H1 (cell line): ENCODE results near the gene DNAAF5. TPM values are rescaled to one million over a fixed set of nuclear protein-coding genes. Genes with fewer than 3 reads are reported as not detected.

Experiments used
- CTCF ChIA-PET: fragments of 300-600 bp; sonication (Branson Sonifier 250); formaldehyde crosslinking; loops from one replicate; lab custom pipeline; 2021; ENCODE audit not compliant: partially characterized antibody; lab: Charles Lee
- POLR2A ChIA-PET: fragments of 300-600 bp; sonication (Branson Sonifier 250); formaldehyde crosslinking; loops from one replicate; lab custom pipeline; 2021; ENCODE audit warnings: inconsistent platforms; ENCODE audit not compliant: partially characterized antibody; lab: Charles Lee
- DNase-seq, 2 experiments: peaks; one replicate each; pipeline versions ENCODE4 v3.0.0 to v3.0.0-alpha.2; 2010 to 2022; ENCODE audit warnings: low spot score in 2 of 2, low read depth in 1 of 2, mixed read lengths in 1 of 2
- FAIRE-seq: peaks from 2 replicates; lab custom pipeline; 2011; peaks lifted over from hg19 to GRCh38; lab: Jason Lieb, UNC
- H2AFZ ChIP-seq: 2 replicates; pipeline ENCODE4 v1.8.1; 2012; ENCODE audit warnings: low read length, inconsistent platforms
- H2AK5ac ChIP-seq: 2 replicates; pipeline ENCODE4 v1.6.1; 2013; ENCODE audit warnings: low read depth, low read length
- H2BK120ac ChIP-seq: replicated peaks from 2 replicates; pipeline ENCODE3; 2013; ENCODE audit warnings: low read depth, low read length, inconsistent platforms
- H2BK12ac ChIP-seq: 2 replicates; pipeline ENCODE4 v1.6.1; 2013; ENCODE audit warnings: low read depth, low read length
- H2BK15ac ChIP-seq: 2 replicates; pipeline ENCODE4 v1.6.1; 2013; ENCODE audit warnings: low read length
- H2BK20ac ChIP-seq: 2 replicates; pipeline ENCODE4 v1.6.1; 2013; ENCODE audit warnings: low read length
- H2BK5ac ChIP-seq: 2 replicates; pipeline ENCODE4 v1.6.1; 2013; ENCODE audit warnings: low read depth, low read length
- H3K14ac ChIP-seq: 2 replicates; pipeline ENCODE4 v1.6.1; 2013; ENCODE audit warnings: inconsistent platforms; ENCODE audit not compliant: insufficient read length
- H3K18ac ChIP-seq: 2 replicates; pipeline ENCODE4 v1.6.1; 2013; ENCODE audit warnings: low read length; ENCODE audit errors: extremely low read depth
- H3K23ac ChIP-seq: 2 replicates; pipeline ENCODE4 v1.6.1; 2013; ENCODE audit warnings: inconsistent platforms; ENCODE audit not compliant: insufficient read length
- H3K23me2 ChIP-seq: 2 replicates; pipeline ENCODE4 v1.6.1; 2013; ENCODE audit warnings: low read depth, low read length
- H3K27ac ChIP-seq: 2 replicates; pipeline ENCODE4 v1.6.1; 2011; ENCODE audit warnings: low read depth, low read length, inconsistent platforms
- H3K27me3 ChIP-seq, 4 experiments: replicated peaks in 1 of 4; 1 replicate in 1 of 4; 2 replicates in 3 of 4; pipeline versions ENCODE4 v1.6.1 to v1.8.1; 2011 to 2013; ENCODE audit warnings: low read length in 3 of 4, mild to moderate bottlenecking in 3 of 4, inconsistent platforms in 2 of 4, mixed read lengths in 2 of 4, moderate library complexity in 1 of 4; ENCODE audit not compliant: control insufficient read depth in 3 of 4, insufficient read depth in 3 of 4; ENCODE audit errors: extremely low read depth in 1 of 4
- H3K36me3 ChIP-seq, 4 experiments: 2 replicates each; pipeline versions ENCODE4 v1.6.1 to v1.8.1; 2011 to 2013; ENCODE audit warnings: mild to moderate bottlenecking in 4 of 4, low read length in 3 of 4, moderate library complexity in 2 of 4, control low read depth in 1 of 4, inconsistent platforms in 1 of 4; ENCODE audit not compliant: insufficient read depth in 4 of 4, control insufficient read depth in 2 of 4
- H3K4ac ChIP-seq: replicated peaks from 2 replicates; pipeline ENCODE3; 2013; ENCODE audit warnings: low read length, low read depth, mixed read lengths, inconsistent platforms; ENCODE audit not compliant: insufficient read length
- H3K4me1 ChIP-seq, 4 experiments: replicated peaks in 1 of 4; 1 replicate in 1 of 4; 2 replicates in 3 of 4; pipeline versions ENCODE4 v1.6.1 to v1.8.1; 2011 to 2013; ENCODE audit warnings: low read length in 3 of 4, inconsistent platforms in 2 of 4, mixed read lengths in 1 of 4; ENCODE audit not compliant: insufficient read depth in 4 of 4, control insufficient read depth in 3 of 4
- H3K4me2 ChIP-seq, 2 experiments: 2 replicates each; pipeline versions ENCODE4 v1.6.1 to v1.8.1; 2011 to 2013; ENCODE audit warnings: low read depth in 2 of 2, low read length in 2 of 2, control low read depth in 1 of 2, inconsistent platforms in 1 of 2, mild to moderate bottlenecking in 1 of 2; ENCODE audit not compliant: insufficient read depth in 1 of 2
- H3K4me3 ChIP-seq, 4 experiments: fragments of 200-600, 300-600 bp in 1 of 4; sonication (generic), shearing (Covaris generic), sonication (Bioruptor Twin) in 1 of 4; 2 replicates each; pipeline versions ENCODE4 v1.5.1 to v1.8.1; 2011 to 2016; ENCODE audit warnings: low read length in 4 of 4, low read depth in 3 of 4, control low read depth in 2 of 4, inconsistent platforms in 2 of 4, mild to moderate bottlenecking in 2 of 4, mixed read lengths in 1 of 4, moderate library complexity in 1 of 4; ENCODE audit not compliant: insufficient read depth in 2 of 4; ENCODE audit errors: extremely low read depth in 1 of 4
- H3K56ac ChIP-seq: replicated peaks from 2 replicates; pipeline ENCODE3; 2013; ENCODE audit warnings: low read depth, mild to moderate bottlenecking, mixed read lengths, low read length, inconsistent platforms; ENCODE audit not compliant: insufficient read length
- H3K79me1 ChIP-seq: 2 replicates; pipeline ENCODE4 v1.6.1; 2013; ENCODE audit warnings: low read depth, low read length, control low read depth
- H3K79me2 ChIP-seq, 2 experiments: 2 replicates each; pipeline versions ENCODE4 v1.6.1 to v1.8.1; 2012 to 2013; ENCODE audit warnings: low read length in 2 of 2, mild to moderate bottlenecking in 2 of 2, inconsistent platforms in 1 of 2; ENCODE audit not compliant: insufficient read depth in 2 of 2, control insufficient read depth in 1 of 2
- H3K9ac ChIP-seq, 4 experiments: replicated peaks in 1 of 4; 1 replicate in 1 of 4; 2 replicates in 3 of 4; pipeline versions ENCODE4 v1.6.1 to v1.8.1; 2011 to 2013; ENCODE audit warnings: low read depth in 3 of 4, low read length in 3 of 4, control low read depth in 2 of 4, mild to moderate bottlenecking in 2 of 4, moderate library complexity in 2 of 4, inconsistent platforms in 1 of 4; ENCODE audit errors: extremely low read depth in 1 of 4
- H3K9me3 ChIP-seq, 2 experiments: 2 replicates each; pipeline versions ENCODE4 v1.6.1 to v1.8.1; 2012 to 2013; ENCODE audit warnings: mild to moderate bottlenecking in 2 of 2, moderate library complexity in 2 of 2, control low read depth in 1 of 2, inconsistent platforms in 1 of 2, low read depth in 1 of 2, low read length in 1 of 2, mixed read lengths in 1 of 2; ENCODE audit not compliant: insufficient read depth in 2 of 2
- H4K20me1 ChIP-seq, 2 experiments: replicated peaks in 1 of 2; 2 replicates each; pipeline versions ENCODE3 to v1.8.1; 2011 to 2013; ENCODE audit warnings: inconsistent platforms in 2 of 2, low read length in 2 of 2, mild to moderate bottlenecking in 1 of 2; ENCODE audit not compliant: insufficient read depth in 2 of 2, control insufficient read depth in 1 of 2
- H4K5ac ChIP-seq: 2 replicates; pipeline ENCODE4 v1.6.1; 2013; ENCODE audit warnings: low read length, low read depth, mixed read lengths, inconsistent platforms; ENCODE audit not compliant: insufficient read length
- H4K8ac ChIP-seq: 2 replicates; pipeline ENCODE4 v1.8.0; 2013; ENCODE audit warnings: mild to moderate bottlenecking, moderate library complexity, low read length, inconsistent platforms; ENCODE audit not compliant: insufficient read depth; ENCODE audit errors: extremely low read depth
- H4K91ac ChIP-seq: replicated peaks from 2 replicates; pipeline ENCODE3; 2013; ENCODE audit warnings: low read length, mixed read lengths, inconsistent platforms; ENCODE audit not compliant: insufficient read length
- BRCA1 ChIP-seq: IDR thresholded peaks from 2 replicates; pipeline ENCODE4 v1.6.1; 2012; ENCODE audit warnings: low read depth, low read length, improper control_type of control experiment
- HDAC6 ChIP-seq: IDR thresholded peaks from one replicate; pipeline ENCODE4 v1.7.1; 2012; ENCODE audit warnings: low read depth, mild to moderate bottlenecking, inconsistent platforms, low read length, moderate library complexity
- KDM1A ChIP-seq: fragments of 200-600, 300-600 bp; sonication (generic); IDR thresholded peaks from 2 replicates; pipeline ENCODE4 v1.7.1; 2016; ENCODE audit warnings: mild to moderate bottlenecking, low read length, borderline replicate concordance
- NRF1 ChIP-seq: IDR thresholded peaks from 2 replicates; pipeline ENCODE4 v1.6.1; 2011; ENCODE audit warnings: mild to moderate bottlenecking, low read depth, low read length, improper control_type of control experiment
- PHF8 ChIP-seq: fragments of 200-600 bp; sonication (generic); conservative IDR thresholded peaks from 2 replicates; pipeline ENCODE4 v1.7.1; 2012; ENCODE audit warnings: low read depth, mild to moderate bottlenecking, inconsistent platforms, low read length, moderate library complexity
- SIN3A ChIP-seq, 2 experiments: IDR thresholded peaks in 1 of 2; conservative IDR thresholded peaks in 1 of 2; 2 replicates each; pipeline ENCODE4 v1.6.1; 2011 to 2012; ENCODE audit warnings: low read length in 2 of 2, improper control_type of control experiment in 1 of 2, low read depth in 1 of 2, mild to moderate bottlenecking in 1 of 2
- ZNF274 ChIP-seq: IDR thresholded peaks from 2 replicates; pipeline ENCODE4 v1.7.0; 2012; ENCODE audit warnings: low read length, borderline replicate concordance; ENCODE audit errors: extremely low read depth
- WGBS, 2 experiments: shearing (Covaris generic) in 1 of 2; methylation state at CpG; one replicate each; pipeline versions ENCODE4 v1.1.6 to v1.1.7; 2013 to 2015; ENCODE audit warnings: low lambda C conversion rate in 2 of 2, mixed read lengths in 2 of 2, inconsistent platforms in 1 of 2, low coverage in 1 of 2, missing lambda C conversion rate in 1 of 2; ENCODE audit not compliant: insufficient replicate concordance in 2 of 2, insufficient coverage in 1 of 2, insufficient read length in 1 of 2; ENCODE audit errors: extremely low coverage in 1 of 2, missing lambda C conversion rate in 1 of 2; 5-methylcytosine and 5-hydroxymethylcytosine counted together
- polyA plus RNA-seq, 7 experiments: library from polyadenylated mRNA; depleted of rRNA in 3 of 7; stranded (reverse) in 5 of 7; unstranded in 2 of 7; fragments of >200 nt in 5 of 7; fragments of 200-250 nt in 2 of 7; gene quantifications; 1 replicate in 5 of 7; 2 replicates in 1 of 7; 4 replicates in 1 of 7; pipeline versions ENCODE4 v1.2.1 to v1.2.3, GENCODE V29; 2011 to 2013; ENCODE audit warnings: missing spikeins in 2 of 7, mixed read lengths in 2 of 7
- total RNA-seq: library from RNA; stranded (reverse); fragmentation: NEBNext Ultra II Directional; extraction: Animal tissue kit (Norgen Biotek cat#: 25700); gene quantifications from 2 replicates; pipeline ENCODE4 v1.2.1, GENCODE V29; 2021
- TF ChIP-seq, protein P1 (sequence below), 3 experiments: IDR thresholded peaks; 1 replicate in 2 of 3; 2 replicates in 1 of 3; pipeline versions ENCODE4 v1.5.1 to v1.6.1; 2011; ENCODE audit warnings: low read length in 3 of 3, mild to moderate bottlenecking in 3 of 3, inconsistent platforms in 2 of 3, low read depth in 1 of 3, moderate library complexity in 1 of 3; ENCODE audit not compliant: insufficient read depth in 1 of 3; ENCODE audit errors: control extremely low read depth in 1 of 3
- TF ChIP-seq, protein P2 (sequence below): IDR thresholded peaks from 2 replicates; pipeline ENCODE4 v1.6.1; 2012; ENCODE audit warnings: low read length, inconsistent platforms

DNAAF5 gene
- total and polyA plus RNA-seq, 2 of the 8 experiments (the other 6 are each of a cell fraction or from before 2014, with no cell fraction given) = 55.1 to 95.9 TPM

- H3K9me3 ChIP-seq = peaks cover 0 to 4% of the 10 kb centered on the region in 2 experiments; a peak in 1 of 4 replicates
- H2AFZ ChIP-seq = no peak overlapping the region
- H3K79me1 ChIP-seq = peaks cover 8% of the 10 kb centered on the region
- no peak overlapping the region for H3K56ac ChIP-seq
- H4K8ac ChIP-seq = no peak overlapping the region
- H3K14ac ChIP-seq = no peak overlapping the region
- no peak overlapping the region for H2BK5ac ChIP-seq
- H2BK12ac ChIP-seq = no peak overlapping the region
- H3K79me2 ChIP-seq = peaks cover 0 to 39% of the 10 kb centered on the region in 2 experiments; a peak in 2 of 4 replicates
- no peak for FAIRE-seq
- DNase-seq = no peak
- peaks cover 0 to 5% of the 10 kb centered on the region in 2 experiments for H4K20me1 ChIP-seq
- no peak overlapping the region for H2BK20ac ChIP-seq
- no peak overlapping the region for H4K91ac ChIP-seq
- no peak overlapping the region for H3K23ac ChIP-seq
- ChIA-PET POLR2A (no interaction called here), CTCF (interaction anchor here (1.1 to 1.3 kb wide), 3 partner anchors 25 to 381 kb away, joined by 3 to 4 read pairs (median 4); no protein-coding TSS in a partner anchor)
- H3K27me3 ChIP-seq = no peaks in the 10 kb centered on the region
- H3K27ac ChIP-seq = no peak overlapping the region
- WGBS, 2 experiments = 93% methylated on average over 3 of the region's 3 CpGs; no CpG with 5 or more reads in 1 of the 2 experiments
- H3K9ac ChIP-seq = no peak overlapping the region
- H3K18ac ChIP-seq = no peak overlapping the region
- no peak overlapping the region for H2AK5ac ChIP-seq
- H2BK120ac ChIP-seq = no peak overlapping the region
- no peak overlapping the region for H2BK15ac ChIP-seq
- H4K5ac ChIP-seq = no peak overlapping the region
- no peak overlapping the region for H3K4me3 ChIP-seq
- H3K36me3 ChIP-seq = peaks cover 0 to 5% (median 4%) of the 10 kb centered on the region in 4 experiments; a peak in 3 of 8 replicates
- H3K4me1 ChIP-seq = peaks cover 0 to 5% (median 0%) of the 10 kb centered on the region in 4 experiments; a peak in 2 of 7 replicates
- H3K4ac ChIP-seq = no peak overlapping the region
- H3K23me2 ChIP-seq = no peaks in the 10 kb centered on the region
- no peak overlapping the region for H3K4me2 ChIP-seq
- no peak for TF ChIP-seq KDM1A
- no peak for TF ChIP-seq SIN3A (conservative IDR thresholded peaks at IDR 0.05 in 1 of 2, IDR thresholded peaks at IDR 0.05 in 1 of 2; ENCODE audit: low read depth in 1 of 2, low read length in 2 of 2)
- TF ChIP-seq NRF1 = no peak
- TF ChIP-seq, protein P1, sequence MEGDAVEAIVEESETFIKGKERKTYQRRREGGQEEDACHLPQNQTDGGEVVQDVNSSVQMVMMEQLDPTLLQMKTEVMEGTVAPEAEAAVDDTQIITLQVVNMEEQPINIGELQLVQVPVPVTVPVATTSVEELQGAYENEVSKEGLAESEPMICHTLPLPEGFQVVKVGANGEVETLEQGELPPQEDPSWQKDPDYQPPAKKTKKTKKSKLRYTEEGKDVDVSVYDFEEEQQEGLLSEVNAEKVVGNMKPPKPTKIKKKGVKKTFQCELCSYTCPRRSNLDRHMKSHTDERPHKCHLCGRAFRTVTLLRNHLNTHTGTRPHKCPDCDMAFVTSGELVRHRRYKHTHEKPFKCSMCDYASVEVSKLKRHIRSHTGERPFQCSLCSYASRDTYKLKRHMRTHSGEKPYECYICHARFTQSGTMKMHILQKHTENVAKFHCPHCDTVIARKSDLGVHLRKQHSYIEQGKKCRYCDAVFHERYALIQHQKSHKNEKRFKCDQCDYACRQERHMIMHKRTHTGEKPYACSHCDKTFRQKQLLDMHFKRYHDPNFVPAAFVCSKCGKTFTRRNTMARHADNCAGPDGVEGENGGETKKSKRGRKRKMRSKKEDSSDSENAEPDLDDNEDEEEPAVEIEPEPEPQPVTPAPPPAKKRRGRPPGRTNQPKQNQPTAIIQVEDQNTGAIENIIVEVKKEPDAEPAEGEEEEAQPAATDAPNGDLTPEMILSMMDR (IDR thresholded peaks at IDR 0.05; ENCODE audit: control extremely low read depth in 1 of 3, insufficient read depth in 1 of 3, low read depth in 1 of 3, low read length in 3 of 3) = no peak
- no peak for TF ChIP-seq ZNF274
- TF ChIP-seq BRCA1 = no peak
- no peak for TF ChIP-seq PHF8
- TF ChIP-seq HDAC6 = no peak
- TF ChIP-seq, protein P2, sequence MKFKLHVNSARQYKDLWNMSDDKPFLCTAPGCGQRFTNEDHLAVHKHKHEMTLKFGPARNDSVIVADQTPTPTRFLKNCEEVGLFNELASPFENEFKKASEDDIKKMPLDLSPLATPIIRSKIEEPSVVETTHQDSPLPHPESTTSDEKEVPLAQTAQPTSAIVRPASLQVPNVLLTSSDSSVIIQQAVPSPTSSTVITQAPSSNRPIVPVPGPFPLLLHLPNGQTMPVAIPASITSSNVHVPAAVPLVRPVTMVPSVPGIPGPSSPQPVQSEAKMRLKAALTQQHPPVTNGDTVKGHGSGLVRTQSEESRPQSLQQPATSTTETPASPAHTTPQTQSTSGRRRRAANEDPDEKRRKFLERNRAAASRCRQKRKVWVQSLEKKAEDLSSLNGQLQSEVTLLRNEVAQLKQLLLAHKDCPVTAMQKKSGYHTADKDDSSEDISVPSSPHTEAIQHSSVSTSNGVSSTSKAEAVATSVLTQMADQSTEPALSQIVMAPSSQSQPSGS = no peak
Measured at GRCh38 chr7:703049-703448, 23.4 kb upstream of the DNAAF5 start.
